Measurements from ENCODE around the gene MRGPRD. TPM values are rescaled to one million over a fixed set of nuclear protein-coding genes. Genes with fewer than 3 reads are reported as not detected.
A peak's percentile ranks its signal among the peaks of the same experiment; 100 is the strongest.

MRGPRD gene, protein sequence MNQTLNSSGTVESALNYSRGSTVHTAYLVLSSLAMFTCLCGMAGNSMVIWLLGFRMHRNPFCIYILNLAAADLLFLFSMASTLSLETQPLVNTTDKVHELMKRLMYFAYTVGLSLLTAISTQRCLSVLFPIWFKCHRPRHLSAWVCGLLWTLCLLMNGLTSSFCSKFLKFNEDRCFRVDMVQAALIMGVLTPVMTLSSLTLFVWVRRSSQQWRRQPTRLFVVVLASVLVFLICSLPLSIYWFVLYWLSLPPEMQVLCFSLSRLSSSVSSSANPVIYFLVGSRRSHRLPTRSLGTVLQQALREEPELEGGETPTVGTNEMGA
- total RNA-seq, result not detected

DNA sequence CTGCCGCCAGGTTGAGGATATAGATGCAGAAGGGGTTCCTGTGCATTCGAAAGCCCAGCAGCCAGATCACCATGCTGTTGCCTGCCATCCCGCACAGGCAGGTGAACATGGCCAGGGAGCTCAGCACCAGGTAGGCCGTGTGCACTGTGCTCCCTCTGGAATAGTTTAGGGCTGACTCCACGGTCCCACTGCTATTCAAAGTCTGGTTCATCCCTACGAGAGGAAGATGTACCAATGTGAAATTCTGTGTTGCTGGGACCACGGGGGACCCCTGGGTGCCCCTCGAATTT, at the start of gene MRGPRD:
TSS of gene MRGPRD (minus strand) at position 211 of the 290 bp plus-strand sequence. CDS start at position 211, 0 bp downstream.
- no peak for ATAC-seq
- CTCF ChIA-PET, result no interaction called here
- no peak within 1 kb of the TSS for H3K4me3 Mint-ChIP-seq
- no peaks in the 10 kb centered on the region for H3K36me3 Mint-ChIP-seq (ENCODE audit: low read depth)
- POLR2A ChIA-PET, result no interaction called here
- H3K27ac Mint-ChIP-seq, result no peak within 1 kb of the TSS
- H3K9me3 Mint-ChIP-seq (ENCODE audit: low read depth), result no peaks in the 10 kb centered on the region
- no peak for DNase-seq
- intact Hi-C loops (cut with DNase I, micrococcal nuclease), result no loop called here
- no peaks in the 10 kb centered on the region for H3K4me1 Mint-ChIP-seq
- H3K27me3 Mint-ChIP-seq, result peaks cover 4% of the 10 kb centered on the region

DNA sequence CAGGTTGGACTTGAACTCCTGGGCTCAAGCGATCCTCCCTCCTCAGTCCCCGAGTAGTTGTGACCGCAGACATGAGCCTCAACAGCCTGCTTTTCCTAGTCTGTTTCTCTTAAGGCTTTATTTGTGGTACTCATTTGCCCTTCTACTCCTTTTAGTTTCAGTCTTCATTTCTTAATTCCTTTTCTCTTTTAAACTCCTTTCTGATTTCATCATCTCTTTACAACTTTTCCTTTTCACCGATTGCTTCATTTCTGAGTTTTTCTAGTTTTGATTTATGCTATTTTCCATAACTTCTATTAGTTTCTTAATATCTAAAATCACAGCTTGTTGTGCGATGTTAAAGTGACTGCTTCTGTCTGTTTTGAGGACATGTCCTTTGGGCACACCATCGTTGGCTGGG, 49.5 kb upstream of the MRGPRD start:
- Mint-ChIP-seq H3K36me3 (ENCODE audit: low read depth) (no peaks in the 10 kb centered on the region), H3K27me3 (peaks cover 2% of the 10 kb centered on the region), H3K4me1 (no peaks in the 10 kb centered on the region), H3K4me3 (no peak overlapping the region), H3K9me3 (ENCODE audit: low read depth) (no peaks in the 10 kb centered on the region), H3K27ac (no peak overlapping the region)
- no peak for DNase-seq
- ChIA-PET POLR2A (no interaction called here), CTCF (no interaction called here)
- ATAC-seq, result no peak
- intact Hi-C loops (cut with DNase I, micrococcal nuclease), result no loop called here

DNA sequence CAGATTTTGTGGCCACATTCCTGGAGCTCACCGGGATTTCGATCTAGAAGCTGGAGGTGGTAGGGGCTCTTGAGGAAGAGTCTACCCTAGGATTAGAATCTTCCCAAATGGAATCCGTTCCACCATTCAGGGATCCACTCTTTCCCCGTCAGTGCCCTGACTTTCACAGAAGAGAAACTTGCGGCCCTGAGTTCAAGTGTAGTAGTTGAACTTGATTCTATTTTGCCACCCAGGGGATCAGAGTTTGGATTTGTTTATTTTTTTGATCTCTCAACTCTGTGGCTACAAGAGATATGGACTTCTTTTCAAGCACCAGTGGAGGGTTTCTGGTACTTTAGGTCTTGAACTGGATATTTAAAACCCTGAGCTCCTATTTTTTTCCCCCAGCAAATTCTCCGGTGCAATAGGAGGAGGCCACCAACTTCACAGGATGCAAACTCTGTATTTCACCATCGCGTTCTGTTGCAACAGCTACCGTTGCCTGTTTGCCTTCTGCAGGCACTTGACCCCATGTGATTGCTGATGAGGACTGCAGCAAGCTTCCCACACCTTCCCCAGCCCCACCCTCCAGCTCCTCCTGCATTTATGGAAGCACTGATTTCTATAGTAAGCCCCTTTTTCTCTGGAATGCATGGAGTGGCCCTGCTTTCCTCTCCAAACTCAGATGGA, 47.1 kb upstream of the MRGPRD start:
- Mint-ChIP-seq H3K9me3 (ENCODE audit: low read depth) (no peaks in the 10 kb centered on the region), H3K4me3 (no peak overlapping the region), H3K27ac (no peak overlapping the region), H3K36me3 (ENCODE audit: low read depth) (no peaks in the 10 kb centered on the region), H3K27me3 (peaks cover 2% of the 10 kb centered on the region), H3K4me1 (no peaks in the 10 kb centered on the region)
- CTCF ChIA-PET, result interaction anchor here (1.3 kb wide), 1 partner anchor 100 kb away, joined by 4 read pairs; no protein-coding TSS in a partner anchor
- POLR2A ChIA-PET, result no interaction called here
- ATAC-seq, result no peak
- no peak for DNase-seq
- intact Hi-C loops (cut with DNase I, micrococcal nuclease), result no loop called here

DNA sequence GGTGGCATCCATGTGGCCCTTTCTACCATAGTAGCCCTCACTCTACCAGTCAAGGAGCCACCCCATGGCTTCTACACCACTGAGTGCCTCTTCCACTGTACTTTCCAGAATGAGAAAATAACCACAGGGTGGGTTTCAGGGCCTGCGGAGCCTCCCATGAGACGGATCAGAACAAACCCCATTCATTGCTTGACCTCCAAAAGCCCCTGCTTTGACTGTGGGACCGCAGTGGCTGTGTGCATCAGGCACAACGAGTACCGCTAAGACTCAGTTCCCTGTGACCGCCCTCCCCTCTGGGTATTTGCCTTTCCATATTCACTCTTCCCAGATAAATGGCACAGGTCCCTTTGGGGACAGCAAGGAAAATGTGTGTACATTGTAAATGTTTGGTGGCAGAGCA, 43.7 kb upstream of the MRGPRD start:
- H3K4me1 Mint-ChIP-seq, result no peaks in the 10 kb centered on the region
- H3K27me3 Mint-ChIP-seq, result no peaks in the 10 kb centered on the region
- no peak for ATAC-seq
- POLR2A ChIA-PET, result no interaction called here
- CTCF ChIA-PET, result no interaction called here
- no peak for DNase-seq
- H3K4me3 Mint-ChIP-seq, result no peak overlapping the region
- H3K9me3 Mint-ChIP-seq (ENCODE audit: low read depth), result no peaks in the 10 kb centered on the region
- no peak overlapping the region for H3K27ac Mint-ChIP-seq
- no peaks in the 10 kb centered on the region for H3K36me3 Mint-ChIP-seq (ENCODE audit: low read depth)
- intact Hi-C loops (cut with DNase I, micrococcal nuclease), result no loop called here

DNA sequence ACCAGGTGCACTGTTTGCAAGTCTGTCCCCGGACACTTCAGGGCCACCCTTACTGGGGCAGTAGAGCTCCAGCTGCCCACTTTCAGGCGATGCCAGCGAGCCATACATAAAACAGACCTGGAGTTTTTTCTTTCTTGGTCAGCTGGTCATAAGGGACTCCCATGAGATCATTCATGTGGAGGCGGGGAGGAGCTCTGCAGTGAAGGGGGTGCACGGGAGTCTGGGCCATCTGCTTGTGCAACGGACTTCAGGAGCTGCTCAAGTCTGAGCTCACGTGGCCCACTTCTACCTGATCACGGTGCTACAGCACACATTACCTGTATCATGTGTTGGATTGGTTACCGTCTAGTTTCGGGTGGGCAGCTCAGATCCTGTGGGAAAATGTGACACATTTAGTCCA, 41.5 kb upstream of the MRGPRD start:
- no peak overlapping the region for H3K27ac Mint-ChIP-seq
- H3K9me3 Mint-ChIP-seq (ENCODE audit: low read depth), result no peaks in the 10 kb centered on the region
- intact Hi-C loops (cut with DNase I, micrococcal nuclease), result no loop called here
- no peak overlapping the region for H3K4me3 Mint-ChIP-seq
- no peak for DNase-seq
- CTCF ChIA-PET, result interaction anchor here (1.2 kb wide), 1 partner anchor 648 kb away, joined by 3 read pairs; no protein-coding TSS in a partner anchor
- POLR2A ChIA-PET, result no interaction called here
- no peaks in the 10 kb centered on the region for H3K4me1 Mint-ChIP-seq
- H3K27me3 Mint-ChIP-seq, result no peaks in the 10 kb centered on the region
- no peaks in the 10 kb centered on the region for H3K36me3 Mint-ChIP-seq (ENCODE audit: low read depth)
- ATAC-seq, result no peak

DNA sequence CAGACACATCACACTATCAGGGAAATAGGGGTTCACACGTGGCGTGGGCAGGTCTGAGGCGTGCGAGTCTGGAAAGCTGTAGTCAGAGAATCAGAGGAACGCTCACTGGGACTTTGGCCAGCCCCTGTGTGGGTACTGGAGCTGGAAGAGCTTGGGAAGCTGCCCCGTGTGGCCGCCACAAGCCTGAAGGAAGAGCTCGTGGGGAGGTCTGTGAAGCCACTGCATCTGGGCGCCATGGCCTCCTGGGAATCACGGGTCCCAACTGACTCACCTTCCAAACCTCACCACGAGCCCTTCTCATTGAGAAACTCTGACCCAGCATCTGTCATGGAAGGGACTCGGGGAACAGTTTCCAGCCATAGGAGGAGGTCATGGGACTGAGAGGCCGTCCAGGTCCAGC, 38.1 kb upstream of the MRGPRD start:
- ChIA-PET POLR2A (no interaction called here), CTCF (interaction anchor here (0.5 kb wide), 1 partner anchor 62 kb away, joined by 3 read pairs; no protein-coding TSS in a partner anchor)
- DNase-seq, result no peak
- no peaks in the 10 kb centered on the region for H3K36me3 Mint-ChIP-seq (ENCODE audit: low read depth)
- intact Hi-C loops (cut with DNase I, micrococcal nuclease), result no loop called here
- H3K9me3 Mint-ChIP-seq (ENCODE audit: low read depth), result no peaks in the 10 kb centered on the region
- no peak overlapping the region for H3K4me3 Mint-ChIP-seq
- no peaks in the 10 kb centered on the region for H3K4me1 Mint-ChIP-seq
- ATAC-seq, result no peak
- H3K27me3 Mint-ChIP-seq, result peaks cover 2% of the 10 kb centered on the region
- no peak overlapping the region for H3K27ac Mint-ChIP-seq

DNA sequence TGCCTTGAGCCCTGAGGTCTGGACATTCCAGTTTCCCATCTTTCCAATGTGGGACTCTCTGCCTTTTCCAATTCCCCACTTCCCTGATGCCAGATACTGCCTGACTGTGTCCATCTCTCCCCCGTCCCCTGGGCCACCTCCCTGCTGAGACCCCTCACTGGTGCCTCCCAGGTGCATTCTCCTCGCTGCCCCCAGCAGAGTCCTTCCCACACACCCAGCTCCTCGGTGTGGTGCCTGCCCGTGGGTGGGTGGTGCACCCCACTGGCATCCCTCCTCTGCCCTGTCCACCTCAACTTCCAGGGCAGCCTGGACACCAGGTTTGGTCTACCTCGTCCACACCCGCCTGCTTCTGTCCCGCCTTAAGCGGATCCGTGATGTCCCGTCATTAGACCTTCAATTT, 37.2 kb upstream of the MRGPRD start:
- Mint-ChIP-seq H3K36me3 (ENCODE audit: low read depth) (no peaks in the 10 kb centered on the region), H3K27ac (no peak overlapping the region), H3K27me3 (peaks cover 4% of the 10 kb centered on the region), H3K4me3 (no peak overlapping the region), H3K9me3 (ENCODE audit: low read depth) (no peaks in the 10 kb centered on the region), H3K4me1 (no peaks in the 10 kb centered on the region)
- no peak for DNase-seq
- no peak for ATAC-seq
- ChIA-PET CTCF (no interaction called here), POLR2A (no interaction called here)
- intact Hi-C loops (cut with DNase I, micrococcal nuclease), result no loop called here

DNA sequence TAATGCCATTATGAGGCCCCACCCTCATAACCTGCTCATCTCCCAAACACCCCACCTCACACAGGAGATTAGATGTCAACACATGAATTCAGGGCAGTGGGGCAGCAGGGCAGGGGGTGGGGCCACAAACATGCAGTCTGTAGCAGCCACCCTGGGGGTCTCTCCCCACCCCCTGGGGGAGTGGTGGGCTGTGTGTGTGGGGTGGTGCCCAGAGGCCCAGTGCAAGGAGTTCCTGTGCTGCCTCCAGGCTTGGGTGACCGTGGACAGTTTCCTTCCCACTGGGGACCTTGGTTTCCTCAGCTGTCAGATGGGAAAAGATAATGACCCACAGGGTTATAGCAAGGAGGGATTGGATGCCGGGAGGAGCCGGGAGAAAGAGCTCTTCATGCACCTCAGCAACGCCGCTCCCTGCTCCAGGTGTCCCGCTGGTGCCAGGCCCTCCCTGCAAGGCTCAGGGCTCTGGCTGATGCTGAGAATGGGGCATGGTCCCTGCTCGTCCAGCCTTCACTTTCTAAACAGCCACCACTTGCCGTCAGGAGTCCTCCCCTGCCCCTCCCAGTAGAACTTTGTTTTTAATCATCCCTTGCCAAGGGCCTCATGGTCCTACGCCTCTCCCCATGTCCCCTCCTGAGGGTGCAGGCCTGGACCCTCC, 34.2 kb upstream of the MRGPRD start:
- no peak for DNase-seq
- ATAC-seq, result no peak
- Mint-ChIP-seq H3K4me3 (no peak overlapping the region), H3K36me3 (ENCODE audit: low read depth) (no peaks in the 10 kb centered on the region), H3K27me3 (peaks cover 19% of the 10 kb centered on the region), H3K4me1 (no peaks in the 10 kb centered on the region), H3K27ac (no peak overlapping the region), H3K9me3 (ENCODE audit: low read depth) (no peaks in the 10 kb centered on the region)
- ChIA-PET CTCF (no interaction called here), POLR2A (no interaction called here)
- intact Hi-C loops (cut with DNase I, micrococcal nuclease), result no loop called here

DNA sequence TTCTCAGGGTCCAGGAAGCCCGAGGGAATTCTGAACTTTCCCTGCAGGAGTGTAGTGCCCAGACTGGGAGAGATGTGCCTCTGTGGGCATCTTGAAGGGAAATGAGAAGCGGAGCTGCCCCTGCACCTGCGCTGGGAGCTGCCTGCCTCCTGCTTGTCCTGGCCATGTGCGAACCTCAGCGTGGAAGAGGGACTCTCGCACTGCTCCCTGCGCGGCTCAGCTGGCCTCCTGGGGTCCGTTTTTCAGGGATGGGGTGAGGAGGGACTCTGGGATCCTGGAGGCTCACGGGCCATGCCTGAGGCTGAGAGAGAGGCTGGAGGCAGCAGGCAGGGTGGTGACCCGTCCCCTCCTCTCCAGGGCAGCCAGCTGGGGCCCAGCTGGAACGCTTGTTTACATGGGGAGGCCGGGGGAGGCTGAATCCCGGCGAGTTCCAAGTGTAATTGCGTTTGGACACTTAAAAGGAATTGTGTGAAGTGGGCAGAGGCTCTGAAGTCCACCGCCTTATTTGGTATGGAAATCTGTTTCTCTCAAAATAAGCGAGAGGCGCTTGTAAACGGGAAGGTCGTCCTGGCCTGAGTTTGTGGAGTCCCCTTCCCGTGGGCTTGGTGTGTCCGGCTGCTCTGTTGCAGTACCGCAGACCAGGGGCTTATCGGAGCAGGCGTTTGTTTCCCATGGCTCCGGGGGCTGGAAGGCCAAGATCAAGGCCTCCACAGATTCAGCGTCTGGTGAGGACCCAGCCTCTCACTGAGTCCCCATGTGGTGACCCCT, 33.5 kb upstream of the MRGPRD start:
- Mint-ChIP-seq H3K9me3 (ENCODE audit: low read depth) (no peaks in the 10 kb centered on the region), H3K27ac (no peak overlapping the region), H3K4me3 (no peak overlapping the region), H3K36me3 (ENCODE audit: low read depth) (no peaks in the 10 kb centered on the region), H3K4me1 (no peaks in the 10 kb centered on the region), H3K27me3 (peaks cover 22% of the 10 kb centered on the region)
- intact Hi-C loops (cut with DNase I, micrococcal nuclease), result no loop called here
- ATAC-seq (no peak), DNase-seq (no peak)
- CTCF ChIA-PET, result no interaction called here
- POLR2A ChIA-PET, result no interaction called here

DNA sequence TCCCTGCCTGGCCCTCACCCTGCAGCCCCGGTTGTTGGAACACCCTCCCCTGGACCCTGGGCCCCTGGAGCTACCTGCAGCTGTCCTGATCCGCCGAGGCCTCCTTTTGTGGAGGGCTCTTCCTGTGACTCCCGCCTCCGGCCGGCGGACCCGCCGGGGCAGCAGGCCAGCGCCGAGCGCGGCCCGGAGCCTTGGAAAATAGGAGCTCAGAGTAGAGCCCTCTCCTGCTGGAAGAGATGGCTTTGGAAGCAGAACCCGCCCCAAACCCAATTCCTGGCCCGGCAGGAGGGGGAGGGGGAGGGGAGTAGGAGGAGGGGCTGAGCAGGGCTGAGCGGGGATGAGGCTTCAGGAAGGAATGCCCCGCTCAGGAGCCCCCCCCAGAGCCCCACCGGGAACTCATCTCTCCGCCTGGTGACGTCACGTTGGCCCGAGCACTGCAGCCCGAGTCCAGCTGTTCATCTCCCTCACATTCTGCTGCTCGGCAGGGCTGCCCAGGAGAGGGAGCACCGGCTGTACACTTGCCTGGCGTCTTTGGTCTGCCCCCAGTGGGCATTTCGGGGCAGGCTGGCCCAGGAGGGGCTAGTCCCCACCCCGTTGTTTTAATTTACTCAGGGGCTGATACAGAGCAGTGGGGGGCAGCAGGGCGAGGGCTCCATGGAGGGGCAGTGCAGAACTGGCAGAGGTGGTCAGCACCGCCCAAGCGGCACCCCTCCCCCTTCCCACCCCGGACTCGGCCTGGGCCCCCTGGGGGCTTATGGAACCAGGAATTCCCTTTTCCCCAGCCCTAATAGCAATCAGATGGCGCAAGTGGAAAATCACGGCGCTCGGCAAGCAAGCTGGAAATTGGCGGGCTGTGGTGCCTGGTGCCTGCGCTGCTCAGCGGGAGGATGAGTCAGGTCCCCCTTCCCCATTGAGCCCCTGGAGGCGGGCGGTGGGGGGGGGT, 32.5 kb upstream of the MRGPRD start, which contains the start of gene MRGPRF:
TSS of gene MRGPRF (minus strand) at position 238 of the 943 bp plus-strand sequence. CDS start 3,345 bp downstream, outside the sequence.
- Mint-ChIP-seq H3K4me1 (no peaks in the 10 kb centered on the region), H3K36me3 (ENCODE audit: low read depth) (no peaks in the 10 kb centered on the region), H3K4me3 (no peak within 1 kb of the TSS), H3K9me3 (ENCODE audit: low read depth) (no peaks in the 10 kb centered on the region), H3K27me3 (peaks cover 22% of the 10 kb centered on the region), H3K27ac (no peak within 1 kb of the TSS)
- ChIA-PET POLR2A (no interaction called here), CTCF (no interaction called here)
- no peak for ATAC-seq
- intact Hi-C loops (cut with DNase I, micrococcal nuclease), result no loop called here
- DNase-seq, result peak; percentile 19

Data from activated CD4-positive, alpha-beta T cell treated with anti-CD3 and anti-CD28 coated beads for 36 hours (primary cell).